ENCODE measurements around the gene OTULINL. TPM values are rescaled to one million over a fixed set of nuclear protein-coding genes. Genes with fewer than 3 reads are reported as not detected.
"Not testable (repeated sequence)": the region's sequence is repeated elsewhere in the genome, so short reads cannot be mapped to it uniquely, and the experiment has no call there.

Gene OTULINL
- 10 to 100 TPM in 3 of 4 donors, 1 to 10 TPM in 1; 8.9 to 12.6 (median 10.7) TPM for polyA plus RNA-seq (ENCODE audit: insufficient read length in 4 of 4)

GRCh38 chr5:14581106-14581890, at the start of gene OTULINL:
OTULINL (plus strand) TSS chr5:14581792; CDS start chr5:14581895, 103 bp downstream.
- DNase-seq (ENCODE audit: low read depth in 4 of 4, low spot score in 2 of 4): peak in 3 of 4 donors; percentile 62 to 77 (median 72)

- no peak for DNase-seq (ENCODE audit: low read depth in 4 of 4, low spot score in 2 of 4)
Measured at GRCh38 chr5:14532180-14532579, 49.4 kb upstream of the OTULINL start.

- peak in 1 of 4 donors; percentile 20 for DNase-seq (ENCODE audit: low read depth in 4 of 4, low spot score in 2 of 4)
Measured at GRCh38 chr5:14534773-14535172, 46.8 kb upstream of the OTULINL start.

GRCh38 chr5:14545308-14545707, 36.3 kb upstream of the OTULINL start:
- DNase-seq (ENCODE audit: low read depth in 4 of 4, low spot score in 2 of 4): no peak

GRCh38 chr5:14545862-14546261, 35.7 kb upstream of the OTULINL start:
- no peak for DNase-seq (ENCODE audit: low read depth in 4 of 4, low spot score in 2 of 4)

- no peak for DNase-seq (ENCODE audit: low read depth in 4 of 4, low spot score in 2 of 4)
Measured at GRCh38 chr5:14547666-14548065, 33.9 kb upstream of the OTULINL start.

GRCh38 chr5:14551211-14551610, 30.4 kb upstream of the OTULINL start:
- DNase-seq (ENCODE audit: low read depth in 4 of 4, low spot score in 2 of 4): no peak

GRCh38 chr5:14552017-14552416, 29.6 kb upstream of the OTULINL start:
- DNase-seq (ENCODE audit: low read depth in 4 of 4, low spot score in 2 of 4): no peak

- not testable (repeated sequence) for DNase-seq (ENCODE audit: low read depth in 4 of 4, low spot score in 2 of 4)
Measured at GRCh38 chr5:14554288-14554687, 27.3 kb upstream of the OTULINL start.

GRCh38 chr5:14556015-14556414, 25.6 kb upstream of the OTULINL start:
- no peak for DNase-seq (ENCODE audit: low read depth in 4 of 4, low spot score in 2 of 4)

GRCh38 chr5:14557203-14557770, 24.3 kb upstream of the OTULINL start:
- DNase-seq (ENCODE audit: low read depth in 4 of 4, low spot score in 2 of 4): peak in 1 of 4 donors; percentile 13

GRCh38 chr5:14557791-14558415, 23.7 kb upstream of the OTULINL start:
- no peak for DNase-seq (ENCODE audit: low read depth in 4 of 4, low spot score in 2 of 4)

GRCh38 chr5:14560091-14560595, 21.4 kb upstream of the OTULINL start:
- no peak for DNase-seq (ENCODE audit: low read depth in 4 of 4, low spot score in 2 of 4)

GRCh38 chr5:14561741-14562140, 19.9 kb upstream of the OTULINL start:
- DNase-seq (ENCODE audit: low read depth in 4 of 4, low spot score in 2 of 4): no peak

GRCh38 chr5:14568333-14568732, 13.3 kb upstream of the OTULINL start:
- DNase-seq (ENCODE audit: low read depth in 4 of 4, low spot score in 2 of 4): no peak

GRCh38 chr5:14569948-14570691, 11.5 kb upstream of the OTULINL start:
- DNase-seq (ENCODE audit: low read depth in 4 of 4, low spot score in 2 of 4): no peak

GRCh38 chr5:14571901-14572300, 9.7 kb upstream of the OTULINL start:
- no peak for DNase-seq (ENCODE audit: low read depth in 4 of 4, low spot score in 2 of 4)

GRCh38 chr5:14572385-14572784, 9.2 kb upstream of the OTULINL start:
- DNase-seq (ENCODE audit: low read depth in 4 of 4, low spot score in 2 of 4): no peak

GRCh38 chr5:14572836-14573235, 8.8 kb upstream of the OTULINL start:
- no peak for DNase-seq (ENCODE audit: low read depth in 4 of 4, low spot score in 2 of 4)

- DNase-seq (ENCODE audit: low read depth in 4 of 4, low spot score in 2 of 4): no peak
Measured at GRCh38 chr5:14574096-14574495, 7.5 kb upstream of the OTULINL start.

Data from left renal cortex interstitium (tissue), 4 donors.